NCI-H1092 (cell line): Measurements from ENCODE around the gene GALNT2.
A peak's percentile ranks its signal among the peaks of the same experiment; 100 is the strongest.

Source experiments
- DNase-seq: peaks from one replicate; lab custom pipeline; 2025; lab: John Stamatoyannopoulos, UW

The GALNT2 gene

DNA sequence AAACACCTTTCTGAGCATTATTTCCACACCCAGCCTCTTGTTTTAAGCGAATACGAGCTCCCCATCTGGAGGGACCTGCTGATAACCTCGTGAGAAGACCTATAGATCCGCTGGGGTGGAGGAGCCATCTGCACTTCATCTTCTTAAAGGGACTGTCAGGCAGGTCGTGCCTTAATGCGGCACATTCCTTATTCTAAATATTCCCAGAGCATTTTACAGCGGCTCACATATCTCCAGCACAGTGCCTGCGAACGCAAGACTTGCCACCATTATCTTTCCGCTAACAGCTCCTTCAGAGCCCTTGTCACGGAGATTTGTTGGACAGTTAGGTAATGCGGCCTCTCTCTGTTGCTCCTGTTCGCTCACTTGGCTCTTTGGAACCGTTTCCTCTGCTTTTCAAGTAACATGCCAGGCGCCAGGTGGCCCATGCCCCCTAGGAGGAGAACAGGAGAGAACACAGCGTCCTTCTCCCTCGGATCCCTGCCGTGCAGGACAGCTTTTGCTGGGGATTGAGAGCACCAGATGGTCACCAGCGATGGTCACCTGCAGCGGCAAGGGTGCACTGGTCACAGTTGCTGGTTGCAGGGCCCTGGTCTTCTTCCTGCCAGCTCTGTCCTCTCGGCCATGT lies 196.6 kb downstream of the GALNT2 start:
- no peak for DNase-seq

- DNase-seq: no peak
Observed at GRCh38 chr1:230264342-230264741, 197.3 kb downstream of the GALNT2 start.

- no peak for DNase-seq
Observed at GRCh38 chr1:230265200-230266115, 198.4 kb downstream of the GALNT2 start.

- no peak for DNase-seq
Observed at GRCh38 chr1:230266456-230266855, 199.4 kb downstream of the GALNT2 start.

DNA sequence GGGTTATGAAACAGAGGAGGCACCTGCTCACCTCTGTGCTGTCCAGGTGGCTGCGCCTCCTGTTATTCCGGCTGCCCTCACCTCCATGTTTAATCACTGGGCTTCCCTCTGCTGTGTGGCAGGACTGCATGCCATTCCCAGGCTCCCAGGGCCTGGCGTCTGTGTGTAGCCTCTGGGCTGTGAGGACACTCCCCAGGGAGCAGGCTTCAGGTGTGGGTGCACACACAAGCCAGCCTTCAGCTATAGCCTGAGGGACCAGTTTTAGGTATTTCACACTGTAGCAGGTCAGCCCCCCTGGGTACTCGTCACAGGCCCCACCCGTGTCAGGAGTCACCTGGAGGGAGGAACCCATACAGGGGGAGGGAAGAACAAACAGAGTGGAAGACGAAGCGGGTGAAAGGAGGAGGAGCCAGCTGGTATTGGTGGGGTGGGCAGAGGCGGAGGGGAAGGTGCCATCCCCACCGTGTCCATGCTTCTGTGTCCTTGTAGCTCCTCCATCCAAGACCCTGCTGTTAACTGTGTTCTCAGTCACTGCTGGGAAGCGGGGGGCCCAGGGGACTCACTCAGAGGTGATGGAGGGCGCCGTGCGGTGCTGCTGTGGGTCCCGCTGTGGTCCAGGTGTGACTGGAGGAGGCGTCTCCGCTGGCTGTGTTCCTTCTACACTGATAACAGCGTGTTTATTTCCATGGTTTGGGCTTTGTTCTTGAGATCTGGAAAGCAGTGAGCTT lies 200.5 kb downstream of the GALNT2 start:
- DNase-seq: no peak

- DNase-seq: peak; percentile 68
Observed at GRCh38 chr1:230268371-230269170, 201.5 kb downstream of the GALNT2 start.

- no peak for DNase-seq
Observed at GRCh38 chr1:230270185-230270558, 203.1 kb downstream of the GALNT2 start.

DNA sequence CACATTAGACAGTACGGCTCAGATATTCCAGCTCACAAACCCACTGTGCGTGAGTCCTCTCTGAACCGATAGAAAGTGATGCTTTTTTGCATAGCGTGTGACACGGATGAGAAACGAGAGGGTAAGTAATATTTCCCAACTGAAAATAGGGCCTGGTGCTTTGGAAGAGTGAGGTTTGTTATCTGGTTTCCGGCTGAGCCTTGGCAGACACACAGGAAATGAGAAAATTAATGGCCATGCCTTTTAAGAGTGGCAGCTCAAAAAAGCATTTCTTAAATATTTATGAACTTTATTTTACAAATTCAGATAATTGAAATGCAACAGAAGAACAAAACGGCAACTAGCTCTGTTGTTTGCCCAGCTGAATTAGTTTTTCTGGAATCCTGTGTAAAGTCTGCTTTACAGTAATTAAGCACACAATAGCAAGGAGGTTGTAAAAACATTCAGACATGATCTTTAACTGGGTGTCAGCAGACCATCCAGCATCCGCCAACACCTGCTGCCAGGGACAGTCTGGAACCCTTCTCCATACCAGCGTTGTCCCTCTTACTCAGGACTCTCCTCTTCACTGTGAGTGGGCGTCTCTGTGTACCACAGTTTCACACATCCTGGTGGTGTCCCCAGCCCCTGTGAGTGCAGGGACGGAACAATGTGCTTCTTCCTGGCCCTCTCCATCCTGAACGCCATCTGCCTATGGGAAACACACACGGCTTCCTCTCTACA lies 203.7 kb downstream of the GALNT2 start:
- peak; percentile 79 for DNase-seq

DNA sequence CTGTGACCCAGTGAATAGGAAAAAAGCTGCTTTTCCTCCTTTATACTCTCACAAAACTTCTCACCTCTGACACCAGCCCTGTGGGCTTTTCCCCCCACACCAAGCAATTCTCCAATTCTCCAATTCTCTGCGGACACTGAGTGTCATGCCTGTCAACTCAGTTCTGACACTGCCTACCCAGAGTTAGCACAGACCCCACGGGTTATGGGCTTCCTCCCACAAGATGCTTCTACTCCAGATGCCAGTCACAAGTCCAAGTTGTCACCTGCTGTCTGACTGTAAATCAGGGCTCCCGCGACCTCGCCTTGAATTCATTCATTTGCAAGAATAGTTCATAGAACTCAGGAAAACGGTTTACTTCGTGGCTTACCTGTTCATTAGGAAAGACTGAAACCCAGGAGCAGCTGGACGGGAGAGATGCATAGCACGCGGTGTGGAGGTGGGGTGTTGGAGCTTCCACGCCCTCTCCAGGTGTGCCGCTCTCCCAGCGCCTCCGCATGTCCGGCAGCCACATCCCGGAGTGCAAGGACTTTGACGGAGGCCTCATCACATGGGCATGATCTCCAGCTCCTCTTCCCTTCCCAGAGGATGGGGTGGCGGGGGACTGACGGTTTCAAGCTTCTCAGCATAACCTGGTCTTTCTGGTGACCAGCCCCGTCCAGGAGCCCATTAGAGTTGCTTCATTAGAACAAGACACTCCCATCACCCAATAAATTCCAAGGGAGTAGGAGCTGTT lies 204.4 kb downstream of the GALNT2 start:
- no peak for DNase-seq

- no peak for DNase-seq
Observed at GRCh38 chr1:230272557-230272956, 205.5 kb downstream of the GALNT2 start.

DNA sequence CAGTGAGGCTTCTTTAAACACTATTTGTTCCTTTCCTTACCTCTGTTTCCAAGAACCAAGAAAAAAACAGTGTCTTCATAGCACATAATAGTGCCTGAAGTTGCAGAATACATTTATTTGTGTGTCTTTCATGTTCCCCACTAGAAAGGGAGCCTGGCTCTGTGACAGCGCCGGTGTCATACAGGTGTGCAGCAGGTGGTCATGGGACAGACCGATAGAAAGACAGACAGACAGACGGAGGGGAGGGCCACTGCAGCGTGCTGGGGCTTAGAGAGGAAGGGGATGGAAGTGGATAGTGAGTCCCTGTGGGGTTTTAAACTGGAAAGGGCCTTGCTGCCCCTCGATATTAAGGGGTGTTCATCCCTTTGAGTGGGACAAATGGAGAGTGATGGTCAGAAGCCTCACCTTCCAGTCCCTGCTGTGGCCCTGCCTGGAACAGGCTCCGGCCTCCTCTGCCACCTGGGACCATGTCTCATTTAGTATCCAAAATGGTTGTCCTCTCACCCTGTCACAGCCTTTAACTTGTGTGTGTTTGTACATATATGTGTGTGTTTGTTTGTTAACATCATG lies 206.2 kb downstream of the GALNT2 start:
- DNase-seq: no peak

DNA sequence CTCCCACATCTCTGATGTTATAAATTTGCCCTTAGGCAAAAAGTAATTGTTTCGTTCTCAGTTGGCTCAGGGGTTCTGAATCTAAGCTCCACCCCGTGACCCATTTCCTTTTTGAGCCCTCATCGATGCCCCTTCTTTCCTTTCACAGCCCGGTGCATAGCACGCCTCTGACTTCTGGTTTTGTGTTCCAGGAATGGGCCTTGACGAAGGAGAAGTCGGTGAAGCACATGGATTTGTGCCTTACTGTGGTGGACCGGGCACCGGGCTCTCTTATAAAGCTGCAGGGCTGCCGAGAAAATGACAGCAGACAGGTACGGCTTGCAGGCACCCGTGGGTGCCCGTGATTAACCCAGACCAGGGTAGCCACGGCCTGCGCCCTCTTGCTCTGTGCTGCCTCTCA lies 207.2 kb downstream of the GALNT2 start:
- no peak for DNase-seq

DNA sequence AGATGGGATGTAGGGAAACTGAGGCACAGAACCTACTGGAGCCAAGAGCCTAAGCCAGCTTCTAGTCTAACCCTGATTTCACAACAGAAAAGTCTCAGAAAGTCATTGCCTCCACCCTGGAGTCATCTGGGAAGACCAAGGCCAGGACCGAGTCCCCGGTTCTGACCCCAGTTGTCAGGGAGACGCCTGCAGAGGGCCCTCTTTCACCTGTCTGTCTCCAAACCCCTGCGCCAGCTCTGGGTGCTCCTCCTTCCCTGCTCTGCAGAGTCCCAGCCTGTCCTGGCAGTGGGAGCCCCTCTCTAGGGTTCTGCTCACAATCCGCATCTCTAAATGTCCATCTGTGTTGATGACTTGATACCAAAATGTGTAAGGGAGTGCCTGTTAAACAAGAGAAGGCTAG lies 209.4 kb downstream of the GALNT2 start:
- DNase-seq: no peak

DNA sequence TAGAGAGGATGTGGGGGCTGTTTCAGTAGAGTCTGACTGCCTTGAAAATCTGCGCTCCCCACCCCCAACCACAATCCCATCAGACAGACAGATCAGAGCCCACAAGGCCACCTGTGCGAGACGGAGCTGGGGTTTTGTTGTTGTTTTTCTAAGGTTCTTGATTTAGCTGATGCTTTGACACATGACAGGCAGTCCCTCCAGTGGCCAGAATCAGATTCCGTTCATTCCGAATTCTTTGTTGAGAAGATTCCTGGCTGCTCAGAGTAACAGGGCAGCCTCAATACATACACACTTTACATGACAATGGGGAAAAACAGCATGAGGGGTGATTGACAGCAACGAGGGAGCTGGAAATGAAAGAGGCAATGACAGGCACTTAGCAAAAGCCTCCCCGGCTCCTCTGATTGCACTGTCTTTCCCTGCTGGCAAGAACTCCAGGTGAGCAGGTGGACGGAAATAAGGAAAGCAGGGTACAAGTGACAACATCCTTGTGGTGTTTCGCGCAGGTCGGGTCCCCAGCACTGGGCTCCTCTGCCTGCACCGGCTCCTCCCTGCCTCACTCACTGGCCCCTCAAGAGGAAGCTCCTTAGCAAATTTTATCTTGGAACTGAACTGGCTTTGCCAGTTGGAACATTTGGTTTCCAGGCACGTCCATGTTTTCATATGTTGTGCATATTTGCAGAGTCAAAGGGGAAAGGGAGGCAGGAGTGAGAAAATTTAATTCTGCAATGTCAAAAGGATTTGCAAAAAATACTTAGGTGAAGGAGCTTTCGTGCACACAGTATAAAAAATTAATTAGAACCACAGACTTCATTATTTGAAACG lies 210.4 kb downstream of the GALNT2 start:
- DNase-seq: no peak

DNA sequence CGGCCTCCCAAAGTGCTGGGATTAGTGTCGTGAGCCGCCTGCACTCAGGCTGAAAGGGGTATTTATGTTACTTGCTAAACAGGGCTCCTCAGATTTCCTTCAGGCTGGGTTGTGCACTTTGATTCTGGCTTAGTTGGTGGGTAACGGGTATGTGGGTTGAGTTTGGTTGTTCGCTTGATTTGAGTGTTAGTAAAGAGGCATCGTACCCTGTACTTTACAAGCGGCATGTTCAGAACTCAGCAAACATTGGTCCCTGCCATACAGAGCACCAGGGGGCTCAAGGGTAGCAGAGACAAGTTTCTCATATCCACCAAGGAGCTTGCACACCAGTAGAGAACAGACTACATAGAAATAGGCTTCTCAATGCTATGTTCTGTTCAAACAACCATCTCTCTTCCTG lies 211.3 kb downstream of the GALNT2 start:
- DNase-seq: no peak

- DNase-seq: no peak
Observed at GRCh38 chr1:230278871-230279582, 212.0 kb downstream of the GALNT2 start.

- DNase-seq: no peak
Observed at GRCh38 chr1:230279583-230279945, 212.5 kb downstream of the GALNT2 start.

DNA sequence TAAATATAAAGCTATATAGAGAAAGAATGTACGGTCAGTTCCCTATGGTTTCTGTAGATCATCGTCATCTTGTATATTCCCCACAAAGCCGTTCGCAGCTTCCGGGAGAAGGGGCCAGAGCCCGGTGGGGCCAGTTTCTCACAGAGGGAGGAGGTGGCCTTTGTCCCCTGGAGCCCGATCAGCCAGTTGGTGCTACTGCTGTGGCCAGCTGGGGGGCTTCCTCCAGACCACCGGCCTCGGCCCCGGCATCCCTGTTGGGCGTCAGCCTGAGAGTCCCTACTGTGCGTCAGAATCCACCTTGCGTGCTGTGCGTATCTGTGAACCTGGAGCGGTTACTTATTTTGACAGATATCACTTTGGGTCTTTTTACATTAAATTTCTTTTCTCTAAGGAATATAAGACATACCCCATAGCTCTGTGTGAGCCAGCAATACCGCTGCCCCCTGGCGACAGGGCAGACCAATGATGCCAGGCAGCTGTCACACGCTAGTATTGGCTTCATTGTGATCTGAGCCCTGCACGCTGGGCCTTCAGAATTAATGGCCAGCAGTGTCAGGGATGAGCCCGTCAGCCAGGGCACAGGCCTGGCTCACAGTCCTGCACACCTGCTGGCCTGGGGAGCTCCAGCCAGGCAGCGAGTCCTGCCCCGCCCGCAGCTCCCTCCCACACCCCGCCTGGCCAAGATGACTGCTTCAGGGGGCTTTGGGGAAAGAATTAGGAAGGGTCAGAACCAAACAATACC lies 213.2 kb downstream of the GALNT2 start:
- no peak for DNase-seq
